ENCODE data around the gene SAP30BP.
A peak's percentile ranks its signal among the peaks of the same experiment; 100 is the strongest.

SAP30BP gene

GRCh38 chr17:75748706-75749105 is 81.6 kb downstream of the SAP30BP start:
- DNase-seq, result no peak

- peak; percentile 87 for DNase-seq
Observed at GRCh38 chr17:75749545-75750389, 82.6 kb downstream of the SAP30BP start.

DNA sequence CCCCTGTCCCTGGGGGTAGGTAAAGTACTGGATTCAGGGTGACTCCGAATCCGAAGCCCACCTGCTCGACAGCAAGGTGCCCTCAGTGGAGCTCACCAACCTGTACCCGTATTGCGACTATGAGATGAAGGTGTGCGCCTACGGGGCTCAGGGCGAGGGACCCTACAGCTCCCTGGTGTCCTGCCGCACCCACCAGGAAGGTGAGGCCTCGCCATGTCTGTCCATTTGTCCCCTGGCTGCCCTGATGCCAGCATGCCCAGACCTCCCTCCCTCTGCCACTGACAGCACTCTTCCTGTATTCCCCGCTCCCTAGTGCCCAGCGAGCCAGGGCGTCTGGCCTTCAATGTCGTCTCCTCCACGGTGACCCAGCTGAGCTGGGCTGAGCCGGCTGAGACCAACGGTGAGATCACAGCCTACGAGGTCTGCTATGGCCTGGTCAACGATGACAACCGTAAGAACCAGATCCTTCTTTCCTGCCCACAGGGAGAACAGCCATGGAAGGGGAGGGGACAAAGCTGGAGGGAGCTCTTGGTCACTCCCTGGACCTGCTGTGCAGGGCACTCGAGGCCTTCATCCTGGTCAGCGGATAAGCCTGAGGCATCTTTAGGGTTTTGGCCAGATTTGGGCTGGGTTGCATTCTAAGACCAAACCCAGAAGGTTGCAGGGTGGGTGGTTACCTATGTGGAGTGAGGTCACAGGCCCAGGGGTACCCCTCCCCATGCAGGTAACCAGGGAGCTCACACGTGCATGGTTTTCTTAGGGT is 83.7 kb downstream of the SAP30BP start:
- DNase-seq, result no peak

- DNase-seq, result no peak
Observed at GRCh38 chr17:75751676-75752404, 84.7 kb downstream of the SAP30BP start.

GRCh38 chr17:75752405-75752709 is 85.2 kb downstream of the SAP30BP start:
- no peak for DNase-seq

GRCh38 chr17:75752802-75753513 is 85.8 kb downstream of the SAP30BP start:
- DNase-seq, result no peak

DNA sequence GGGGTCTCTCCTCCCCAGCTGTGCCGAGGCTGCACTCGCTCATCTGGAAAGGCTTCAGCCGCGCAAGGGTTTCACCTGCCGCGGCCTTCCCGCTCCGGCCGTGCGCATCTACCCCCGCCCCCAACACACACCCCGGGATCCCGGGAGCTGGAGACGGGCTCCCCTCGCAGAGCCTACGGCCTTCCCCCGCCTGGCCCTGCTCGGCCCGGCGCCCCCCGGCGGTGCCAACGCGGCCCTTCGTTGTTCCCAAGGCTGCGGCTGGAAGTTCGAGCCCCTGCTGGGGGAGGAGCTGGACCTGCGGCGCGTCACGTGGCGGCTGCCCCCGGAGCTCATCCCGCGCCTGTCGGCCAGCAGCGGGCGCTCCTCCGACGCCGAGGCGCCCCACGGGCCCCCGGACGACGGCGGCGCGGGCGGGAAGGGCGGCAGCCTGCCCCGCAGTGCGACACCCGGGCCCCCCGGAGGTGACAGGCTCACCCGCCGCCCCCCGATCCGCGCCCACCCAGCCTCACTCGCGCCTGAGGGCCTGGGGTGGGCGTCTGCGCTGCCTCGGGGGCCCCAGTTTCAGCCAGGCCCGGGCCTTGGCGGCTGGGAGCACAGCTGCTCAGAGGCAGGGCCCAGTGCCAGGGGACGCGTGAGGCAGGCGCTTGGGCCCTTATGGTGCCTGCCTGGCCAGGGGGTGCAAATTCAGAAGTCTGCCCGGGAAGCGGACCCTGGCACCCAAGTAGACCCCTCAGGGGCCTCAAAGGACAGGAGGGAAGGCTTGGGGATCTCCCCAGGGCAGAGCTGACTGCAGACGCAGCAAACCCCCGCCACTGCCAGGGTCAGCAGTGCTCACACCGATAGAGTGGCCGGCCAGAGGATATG is 86.6 kb downstream of the SAP30BP start:
- DNase-seq, result peak; percentile 73

DNA sequence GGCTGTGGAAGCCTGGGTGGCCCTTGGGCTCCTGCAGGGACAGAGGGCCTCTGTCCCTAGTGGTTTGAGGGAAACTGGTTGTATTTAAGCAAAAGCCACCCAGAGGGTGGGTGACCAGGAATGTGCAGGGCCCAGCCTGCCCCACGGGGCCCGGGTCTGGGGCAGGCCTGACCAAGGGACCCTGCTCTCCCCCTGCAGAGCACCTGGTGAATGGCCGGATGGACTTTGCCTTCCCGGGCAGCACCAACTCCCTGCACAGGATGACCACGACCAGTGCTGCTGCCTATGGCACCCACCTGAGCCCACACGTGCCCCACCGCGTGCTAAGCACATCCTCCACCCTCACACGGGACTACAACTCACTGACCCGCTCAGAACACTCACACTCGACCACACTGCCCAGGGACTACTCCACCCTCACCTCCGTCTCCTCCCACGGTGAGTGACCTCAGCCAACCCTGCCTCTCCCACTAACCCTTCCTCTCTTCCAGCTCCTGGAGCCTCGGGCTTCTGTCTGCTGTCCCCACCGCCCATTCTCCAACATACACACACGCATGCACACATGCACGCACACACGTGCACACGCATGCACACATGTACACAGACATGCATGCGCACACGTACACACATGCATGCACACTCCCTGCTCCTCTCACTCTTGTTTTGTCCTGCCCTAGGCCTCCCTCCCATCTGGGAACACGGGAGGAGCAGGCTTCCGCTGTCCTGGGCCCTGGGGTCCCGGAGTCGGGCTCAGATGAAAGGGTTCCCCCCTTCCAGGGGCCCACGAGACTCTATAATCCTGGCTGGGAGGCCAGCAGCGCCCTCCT is 87.5 kb downstream of the SAP30BP start:
- DNase-seq, result no peak

DNA sequence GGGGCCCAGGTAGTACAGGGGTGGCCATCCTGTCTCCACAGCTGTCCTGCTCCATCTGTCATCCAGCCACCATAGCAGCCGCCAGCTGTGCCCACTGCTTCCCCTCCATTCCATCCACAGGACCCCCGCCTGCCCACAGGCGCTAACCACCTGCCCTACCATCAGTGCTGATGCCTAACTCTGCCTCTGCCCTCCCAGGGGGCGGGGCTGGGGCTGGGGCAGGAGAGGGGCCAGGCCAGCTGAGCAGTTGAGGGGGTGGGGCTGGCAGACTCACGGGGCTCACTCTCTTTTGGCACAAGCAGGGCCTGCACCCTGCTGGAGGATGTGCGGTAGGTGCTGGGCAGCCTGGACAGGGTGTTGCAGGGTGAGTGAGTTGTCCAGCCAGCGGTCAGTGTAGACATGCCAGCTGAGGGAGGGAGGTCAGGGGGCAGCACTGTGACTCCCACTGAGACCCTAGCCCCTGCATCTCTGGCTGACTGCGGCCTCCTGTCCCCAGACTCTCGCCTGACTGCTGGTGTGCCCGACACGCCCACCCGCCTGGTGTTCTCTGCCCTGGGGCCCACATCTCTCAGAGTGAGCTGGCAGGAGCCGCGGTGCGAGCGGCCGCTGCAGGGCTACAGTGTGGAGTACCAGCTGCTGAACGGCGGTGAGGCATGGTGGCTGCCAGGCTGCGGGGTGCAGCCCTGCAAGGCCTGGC is 88.2 kb downstream of the SAP30BP start:
- no peak for DNase-seq

- no peak for DNase-seq
Observed at GRCh38 chr17:75755990-75756389, 88.9 kb downstream of the SAP30BP start.

- DNase-seq, result no peak
Observed at GRCh38 chr17:75756451-75757085, 89.4 kb downstream of the SAP30BP start.

- no peak for DNase-seq
Observed at GRCh38 chr17:75757086-75757681, 90.0 kb downstream of the SAP30BP start.

All from CD4-positive, alpha-beta T cell treated with Interleukin-17A for 1 hour (primary cell).